HEK293T (cell line): ENCODE data around the gene SLCO4A1.

Experiments
- ARNT ChIP-seq: fragments of 450-650 bp; IDR thresholded peaks from 2 replicates; pipeline ENCODE4 v1.6.1; 2017; ENCODE audit warnings: mild to moderate bottlenecking
- FOXK2 ChIP-seq: fragments of 450-650 bp; IDR thresholded peaks from 2 replicates; pipeline ENCODE4 v1.6.1; 2016; ENCODE audit warnings: mild to moderate bottlenecking
- FOXM1 ChIP-seq: fragments of 450-650 bp; IDR thresholded peaks from 2 replicates; pipeline ENCODE4 v1.6.1; 2017; ENCODE audit warnings: mild to moderate bottlenecking, borderline replicate concordance
- SUZ12 ChIP-seq: fragments of 450-650 bp; IDR thresholded peaks from 2 replicates; pipeline ENCODE4 v1.6.1; 2016; ENCODE audit warnings: mild to moderate bottlenecking
- TARDBP ChIP-seq: fragments of 450-650 bp; IDR thresholded peaks from 2 replicates; pipeline ENCODE4 v1.6.1; 2016

GRCh38 chr20:62623488-62624324 is 18.6 kb upstream of the SLCO4A1 start:
- TF ChIP-seq ARNT: no peak
- TF ChIP-seq SUZ12: no peak
- TF ChIP-seq FOXM1: no peak
- no peak for TF ChIP-seq TARDBP
- no peak for TF ChIP-seq FOXK2
